Tibial nerve (tissue), 4 donors: ENCODE data around the gene SSH2.

Experiments used
- CTCF ChIP-seq, 5 experiments: fragments of 200-600 bp in 3 of 5; fragments of 450-650 bp in 2 of 5; sonication (generic) in 3 of 5; IDR thresholded peaks; one replicate each; pipeline ENCODE4 v1.5.1; 2016 to 2019; ENCODE audit warnings: antibody characterized with exemption in 5 of 5, mild to moderate bottlenecking in 3 of 5, moderate library complexity in 2 of 5
- EP300 ChIP-seq, 2 donors: sonication (generic); formaldehyde crosslinking; IDR thresholded peaks; one replicate each; pipeline ENCODE4 v1.6.1; 2017; ENCODE audit warnings: antibody characterized with exemption in 2 of 2, mild to moderate bottlenecking in 1 of 2
- POLR2A ChIP-seq, 2 donors: fragments of 450-650 bp; IDR thresholded peaks; one replicate each; pipeline ENCODE4 v1.6.1; 2017; ENCODE audit warnings: antibody characterized with exemption in 2 of 2, mild to moderate bottlenecking in 2 of 2, moderate library complexity in 2 of 2

- TF ChIP-seq CTCF (IDR thresholded peaks at IDR 0.05) (no peak), POLR2A (IDR thresholded peaks at IDR 0.05) (no peak), EP300 (IDR thresholded peaks at IDR 0.05) (no peak)
These were observed 211.5 kb downstream of the SSH2 start for GRCh38 chr17:29718446-29719039.
